ENCODE results near the gene LRRC8C.
A peak's percentile ranks its signal among the peaks of the same experiment; 100 is the strongest.

LRRC8C gene

DNA sequence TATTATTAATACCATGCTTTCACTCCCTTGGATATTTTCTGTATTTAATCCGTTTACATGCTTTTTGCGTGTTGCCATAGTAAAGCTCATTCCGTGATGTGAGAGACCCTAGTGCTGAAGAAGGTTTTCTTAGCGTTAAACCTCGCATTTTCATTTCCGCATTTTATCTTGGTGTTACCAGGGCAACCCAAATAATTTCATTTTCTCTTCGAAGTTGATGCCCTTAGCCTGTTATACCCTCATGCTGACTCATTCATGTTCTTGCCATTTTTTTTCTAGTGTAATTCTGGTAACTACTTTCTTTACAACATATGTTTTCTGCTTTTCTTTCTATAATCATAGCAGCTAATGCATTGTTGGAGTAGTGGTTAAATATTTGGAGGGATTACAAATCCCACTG lies 37.2 kb downstream of the LRRC8C start:
- Mint-ChIP-seq H3K4me3 (peak overlapping the region; percentile 17), H3K36me3 (peaks cover 9% of the 10 kb centered on the region), H3K4me1 (peaks cover 51% of the 10 kb centered on the region), H3K27ac (peak overlapping the region; percentile 66), H3K9me3 (no peaks in the 10 kb centered on the region), H3K27me3 (no peaks in the 10 kb centered on the region)
- ATAC-seq: peak; percentile 98

GRCh38 chr1:89670711-89671110 lies 37.8 kb downstream of the LRRC8C start:
- no peak for ATAC-seq
- Mint-ChIP-seq H3K27ac (peak overlapping the region; percentile 66), H3K9me3 (no peaks in the 10 kb centered on the region), H3K27me3 (no peaks in the 10 kb centered on the region), H3K36me3 (peaks cover 9% of the 10 kb centered on the region), H3K4me3 (no peak overlapping the region), H3K4me1 (peaks cover 51% of the 10 kb centered on the region)

GRCh38 chr1:89671775-89672488 lies 39.0 kb downstream of the LRRC8C start:
- Mint-ChIP-seq H3K27me3 (no peaks in the 10 kb centered on the region), H3K9me3 (no peaks in the 10 kb centered on the region), H3K27ac (peak overlapping the region; percentile 66), H3K4me3 (no peak overlapping the region), H3K4me1 (peaks cover 42% of the 10 kb centered on the region), H3K36me3 (peaks cover 9% of the 10 kb centered on the region)
- ATAC-seq: no peak

- H3K27me3 Mint-ChIP-seq: no peaks in the 10 kb centered on the region
- H3K36me3 Mint-ChIP-seq: peaks cover 9% of the 10 kb centered on the region
- H3K9me3 Mint-ChIP-seq: no peaks in the 10 kb centered on the region
- no peak overlapping the region for H3K4me3 Mint-ChIP-seq
- H3K4me1 Mint-ChIP-seq: peaks cover 35% of the 10 kb centered on the region
- ATAC-seq: no peak
- peak overlapping the region; percentile 50 for H3K27ac Mint-ChIP-seq
These were observed 39.7 kb downstream of the LRRC8C start for GRCh38 chr1:89672489-89673183.

DNA sequence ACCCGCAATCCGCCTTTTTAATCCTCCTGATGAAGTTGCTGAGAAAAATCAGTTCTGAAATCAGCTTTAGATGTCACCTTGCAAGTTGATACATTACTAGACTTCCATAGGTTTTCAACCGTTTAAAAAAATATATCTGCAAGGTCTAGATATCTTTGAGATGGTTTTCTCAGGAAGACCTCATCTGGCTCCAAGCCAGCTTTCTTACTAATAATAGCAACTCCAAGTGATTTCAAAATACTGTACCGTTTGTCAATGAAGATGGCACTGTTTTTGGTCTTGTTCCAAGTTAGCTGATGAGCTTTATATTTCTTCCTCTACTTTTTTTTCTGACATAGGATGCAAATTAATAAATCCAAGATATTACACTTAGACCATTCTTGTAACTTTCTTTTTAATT lies 40.3 kb downstream of the LRRC8C start:
- no peaks in the 10 kb centered on the region for H3K9me3 Mint-ChIP-seq
- H3K4me3 Mint-ChIP-seq: no peak overlapping the region
- H3K27ac Mint-ChIP-seq: peak overlapping the region; percentile 50
- H3K4me1 Mint-ChIP-seq: peaks cover 30% of the 10 kb centered on the region
- H3K27me3 Mint-ChIP-seq: no peaks in the 10 kb centered on the region
- ATAC-seq: no peak
- peaks cover 9% of the 10 kb centered on the region for H3K36me3 Mint-ChIP-seq

DNA sequence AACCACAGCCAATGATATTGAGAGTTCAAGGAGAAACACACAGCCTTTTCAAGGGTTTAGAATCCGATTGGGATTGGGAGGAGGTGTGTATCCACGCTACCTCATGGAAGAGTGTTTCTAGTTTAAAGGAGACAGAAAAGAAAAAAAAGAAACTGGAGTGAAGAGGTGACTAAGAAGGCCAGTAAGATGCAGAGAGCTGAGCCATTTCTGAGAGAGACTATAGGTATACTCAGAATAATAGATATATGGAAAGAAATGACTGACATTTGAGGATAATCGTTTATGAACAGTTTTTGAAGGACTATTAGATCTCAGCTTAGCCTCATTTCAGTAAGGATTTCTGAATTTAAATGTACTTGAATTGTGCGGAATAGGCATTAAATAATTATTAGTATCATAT lies 42.8 kb downstream of the LRRC8C start:
- Mint-ChIP-seq H3K9me3 (peaks cover 2% of the 10 kb centered on the region), H3K27ac (no peak overlapping the region), H3K4me1 (peaks cover 28% of the 10 kb centered on the region), H3K4me3 (no peak overlapping the region), H3K36me3 (peaks cover 16% of the 10 kb centered on the region), H3K27me3 (no peaks in the 10 kb centered on the region)
- no peak for ATAC-seq

DNA sequence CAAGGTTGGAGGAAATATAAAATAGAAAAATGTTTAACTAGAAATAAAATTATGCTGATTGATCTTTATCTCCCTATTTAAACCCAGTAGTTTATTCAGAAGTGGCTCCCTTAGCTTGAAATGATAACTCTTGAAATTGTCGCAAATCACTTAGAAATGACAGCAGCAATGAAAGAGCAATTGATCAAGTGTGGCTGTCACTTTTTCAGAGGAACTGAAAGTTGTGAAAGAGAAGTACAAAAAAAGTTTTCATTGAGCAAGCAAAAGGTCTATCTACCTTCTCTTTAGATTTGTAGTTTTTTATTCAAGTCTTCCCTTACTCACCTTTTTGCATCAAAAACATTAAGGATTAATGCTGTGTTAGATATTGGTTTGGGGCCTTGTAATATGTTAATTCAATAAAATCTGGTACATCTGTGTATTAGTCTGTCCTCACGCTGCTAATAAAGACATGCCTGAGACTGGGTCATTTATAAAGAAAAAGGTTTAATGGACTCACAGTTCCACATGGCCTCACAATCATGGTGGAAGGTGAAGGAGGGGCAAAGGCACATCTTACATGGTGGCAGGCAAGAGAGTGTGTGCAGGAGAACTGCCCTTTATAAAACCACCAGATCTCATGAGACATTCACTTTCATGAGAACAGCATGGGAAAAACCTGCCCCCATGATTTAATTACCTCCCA lies 48.3 kb downstream of the LRRC8C start:
- Mint-ChIP-seq H3K36me3 (peaks cover 19% of the 10 kb centered on the region), H3K4me3 (peak overlapping the region; percentile 36), H3K9me3 (peaks cover 2% of the 10 kb centered on the region), H3K27ac (peak overlapping the region; percentile 84), H3K27me3 (no peaks in the 10 kb centered on the region), H3K4me1 (peaks cover 22% of the 10 kb centered on the region)
- ATAC-seq: peak; percentile 73

DNA sequence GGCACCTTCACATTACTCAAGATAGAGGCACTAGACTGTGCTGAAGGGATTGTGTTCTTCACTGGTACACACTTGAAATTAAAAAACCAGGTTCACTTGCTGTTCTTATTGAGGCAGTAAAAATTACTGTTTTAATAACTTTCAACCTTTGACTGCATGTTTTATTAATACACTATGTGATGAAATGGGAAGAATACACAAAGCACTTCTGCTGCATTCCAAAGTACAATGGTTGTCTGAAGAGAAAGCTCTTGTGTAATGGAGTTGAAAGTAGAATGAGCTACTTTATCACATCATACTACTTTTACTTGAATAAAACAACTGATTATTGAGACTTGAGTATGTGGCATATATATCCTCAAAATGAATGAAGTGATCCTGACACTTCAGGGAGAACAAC lies 49.7 kb downstream of the LRRC8C start:
- no peak overlapping the region for H3K27ac Mint-ChIP-seq
- peaks cover 28% of the 10 kb centered on the region for H3K4me1 Mint-ChIP-seq
- H3K4me3 Mint-ChIP-seq: no peak overlapping the region
- H3K9me3 Mint-ChIP-seq: peaks cover 6% of the 10 kb centered on the region
- H3K36me3 Mint-ChIP-seq: peaks cover 28% of the 10 kb centered on the region
- no peaks in the 10 kb centered on the region for H3K27me3 Mint-ChIP-seq
- ATAC-seq: no peak

DNA sequence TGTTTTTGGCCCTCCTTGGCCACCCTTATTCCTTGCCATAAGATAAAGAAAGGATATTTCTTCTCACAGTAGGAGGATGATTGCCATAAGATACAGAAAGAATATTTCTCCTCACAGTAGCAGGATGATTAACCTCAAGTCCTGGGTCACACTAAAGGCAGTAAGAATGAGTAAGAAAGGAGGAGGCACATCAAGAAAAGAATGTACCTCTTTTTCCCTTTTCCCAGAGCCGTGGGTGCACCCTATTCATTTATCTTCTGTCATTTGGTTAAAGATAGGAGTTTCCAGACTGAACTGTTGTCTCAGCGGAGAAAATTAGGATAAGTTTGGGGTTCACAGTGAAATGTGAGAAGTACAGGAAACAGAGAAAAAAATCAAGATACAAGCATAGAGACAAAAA lies 52.5 kb downstream of the LRRC8C start:
- Mint-ChIP-seq H3K4me1 (peaks cover 30% of the 10 kb centered on the region), H3K27me3 (no peaks in the 10 kb centered on the region), H3K4me3 (no peak overlapping the region), H3K9me3 (peaks cover 4% of the 10 kb centered on the region), H3K36me3 (peaks cover 47% of the 10 kb centered on the region), H3K27ac (no peak overlapping the region)
- no peak for ATAC-seq

- no peak overlapping the region for H3K27ac Mint-ChIP-seq
- no peak for ATAC-seq
- H3K36me3 Mint-ChIP-seq: peaks cover 42% of the 10 kb centered on the region
- H3K4me3 Mint-ChIP-seq: no peak overlapping the region
- peaks cover 21% of the 10 kb centered on the region for H3K4me1 Mint-ChIP-seq
- H3K27me3 Mint-ChIP-seq: no peaks in the 10 kb centered on the region
- H3K9me3 Mint-ChIP-seq: peaks cover 4% of the 10 kb centered on the region
These were observed 53.6 kb downstream of the LRRC8C start for GRCh38 chr1:89686520-89686919.

DNA sequence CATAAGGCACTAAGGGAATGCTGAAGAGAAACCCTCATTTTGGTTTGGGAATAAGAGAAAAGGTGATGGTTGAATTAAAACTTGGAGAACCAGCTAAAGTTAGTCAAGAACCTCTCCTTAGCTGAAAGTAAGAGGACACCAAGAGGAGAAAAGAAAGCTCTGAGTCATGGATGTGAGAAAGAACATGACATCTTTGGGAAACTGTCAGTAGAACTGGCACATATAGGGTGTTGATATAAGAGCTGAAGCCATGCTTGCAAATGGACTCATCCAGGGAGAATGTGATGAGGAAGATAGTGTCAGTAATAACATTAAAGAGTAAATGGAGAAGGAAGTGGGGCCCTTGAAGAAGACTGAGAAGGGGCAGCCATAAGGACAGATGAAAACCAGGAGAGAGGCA lies 54.3 kb downstream of the LRRC8C start:
- H3K4me1 Mint-ChIP-seq: peaks cover 23% of the 10 kb centered on the region
- H3K27me3 Mint-ChIP-seq: no peaks in the 10 kb centered on the region
- peaks cover 4% of the 10 kb centered on the region for H3K9me3 Mint-ChIP-seq
- H3K36me3 Mint-ChIP-seq: peaks cover 42% of the 10 kb centered on the region
- no peak for ATAC-seq
- H3K27ac Mint-ChIP-seq: no peak overlapping the region
- H3K4me3 Mint-ChIP-seq: no peak overlapping the region

- Mint-ChIP-seq H3K27me3 (no peaks in the 10 kb centered on the region), H3K4me3 (no peak overlapping the region), H3K27ac (peak overlapping the region; percentile 12), H3K9me3 (peaks cover 4% of the 10 kb centered on the region), H3K36me3 (peaks cover 42% of the 10 kb centered on the region), H3K4me1 (peaks cover 33% of the 10 kb centered on the region)
- ATAC-seq: no peak
These were observed 55.7 kb downstream of the LRRC8C start for GRCh38 chr1:89688607-89689006.

- Mint-ChIP-seq H3K27ac (peak overlapping the region; percentile 12), H3K4me1 (peaks cover 38% of the 10 kb centered on the region), H3K36me3 (peaks cover 42% of the 10 kb centered on the region), H3K9me3 (peaks cover 4% of the 10 kb centered on the region), H3K4me3 (no peak overlapping the region), H3K27me3 (no peaks in the 10 kb centered on the region)
- no peak for ATAC-seq
These were observed 56.3 kb downstream of the LRRC8C start for GRCh38 chr1:89689234-89689633.

DNA sequence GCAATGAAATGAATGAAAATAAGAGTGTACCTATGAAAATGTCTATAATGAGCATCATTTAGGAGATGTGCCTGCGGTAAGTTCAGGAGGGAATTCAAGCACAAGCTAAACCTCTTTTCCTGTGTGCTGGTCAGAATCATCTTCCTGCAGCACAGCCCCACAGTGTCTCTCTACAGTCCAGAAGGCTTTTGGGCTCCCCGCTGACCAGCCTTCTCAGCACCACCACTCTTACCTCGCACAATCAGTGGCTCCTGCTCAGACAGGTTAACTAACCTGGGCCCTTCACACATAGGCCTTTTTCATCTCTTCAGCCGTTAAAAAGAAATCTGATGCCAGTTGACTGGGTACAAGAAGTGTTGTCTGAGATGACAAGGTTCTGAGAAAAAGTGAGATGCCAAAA lies 57.7 kb downstream of the LRRC8C start:
- no peaks in the 10 kb centered on the region for H3K27me3 Mint-ChIP-seq
- peak overlapping the region; percentile 12 for H3K27ac Mint-ChIP-seq
- H3K36me3 Mint-ChIP-seq: peaks cover 35% of the 10 kb centered on the region
- ATAC-seq: no peak
- peaks cover 47% of the 10 kb centered on the region for H3K4me1 Mint-ChIP-seq
- peaks cover 4% of the 10 kb centered on the region for H3K9me3 Mint-ChIP-seq
- no peak overlapping the region for H3K4me3 Mint-ChIP-seq

DNA sequence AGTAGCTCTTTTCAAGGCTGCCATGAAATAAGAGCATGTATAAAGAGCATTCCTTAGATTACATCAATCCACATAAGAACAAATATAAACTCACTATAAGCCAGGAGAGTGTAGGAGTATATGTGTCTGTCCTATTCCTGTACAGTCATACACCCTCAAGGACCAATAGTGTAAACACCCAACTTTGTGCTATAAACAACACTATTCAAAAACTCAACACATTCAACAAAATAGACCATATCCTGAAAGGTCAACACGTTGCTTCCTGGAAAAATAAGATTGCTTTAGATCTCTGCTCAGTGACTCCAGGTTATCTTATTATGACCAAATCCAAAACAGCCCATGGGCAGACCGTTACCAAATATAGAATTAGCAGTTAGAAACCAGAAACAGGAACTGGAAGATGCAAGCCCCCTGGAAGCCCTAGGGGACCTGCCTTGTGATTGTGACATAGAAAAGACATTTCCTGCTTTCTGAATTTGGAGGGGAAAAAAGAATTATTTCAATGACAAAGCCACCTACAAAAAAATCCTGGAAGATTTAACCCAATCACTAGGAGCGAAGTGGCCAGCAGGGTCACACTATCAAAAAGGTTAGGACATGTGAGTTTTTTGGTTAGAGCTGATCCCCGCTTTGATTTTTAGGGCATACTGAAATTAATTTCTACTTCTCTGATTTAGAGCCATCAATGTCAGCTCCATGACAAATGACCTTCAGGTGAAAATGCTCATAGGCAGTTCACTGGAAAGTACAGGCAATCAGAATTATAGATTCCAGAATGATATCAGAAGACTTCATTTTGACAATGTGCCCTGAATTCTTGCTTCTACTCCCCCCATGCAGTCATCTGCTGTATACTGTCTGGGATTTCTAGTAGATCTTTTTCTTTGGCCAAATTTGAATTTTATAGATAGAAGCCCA lies 59.9 kb downstream of the LRRC8C start:
- Mint-ChIP-seq H3K4me1 (peaks cover 40% of the 10 kb centered on the region), H3K27ac (peak overlapping the region; percentile 87), H3K27me3 (no peaks in the 10 kb centered on the region), H3K9me3 (no peaks in the 10 kb centered on the region), H3K36me3 (peaks cover 23% of the 10 kb centered on the region), H3K4me3 (peak overlapping the region; percentile 7)
- ATAC-seq: peak; percentile 91
